H1 (cell line): Measurements from ENCODE around the gene ERFE. TPM values are rescaled to one million over a fixed set of nuclear protein-coding genes. Genes with fewer than 3 reads are reported as not detected.

ENCODE experiments used
- CTCF ChIA-PET: fragments of 300-600 bp; sonication (Branson Sonifier 250); formaldehyde crosslinking; loops from one replicate; lab custom pipeline; 2021; ENCODE audit not compliant: partially characterized antibody; lab: Charles Lee
- POLR2A ChIA-PET: fragments of 300-600 bp; sonication (Branson Sonifier 250); formaldehyde crosslinking; loops from one replicate; lab custom pipeline; 2021; ENCODE audit warnings: inconsistent platforms; ENCODE audit not compliant: partially characterized antibody; lab: Charles Lee
- DNase-seq, 2 experiments: peaks; one replicate each; pipeline versions ENCODE4 v3.0.0 to v3.0.0-alpha.2; 2010 to 2022; ENCODE audit warnings: low spot score in 2 of 2, low read depth in 1 of 2, mixed read lengths in 1 of 2
- FAIRE-seq: peaks from 2 replicates; lab custom pipeline; 2011; peaks lifted over from hg19 to GRCh38; lab: Jason Lieb, UNC
- H2AFZ ChIP-seq: 2 replicates; pipeline ENCODE4 v1.8.1; 2012; ENCODE audit warnings: low read length, inconsistent platforms
- H2AK5ac ChIP-seq: 2 replicates; pipeline ENCODE4 v1.6.1; 2013; ENCODE audit warnings: low read depth, low read length
- H2BK120ac ChIP-seq: replicated peaks from 2 replicates; pipeline ENCODE3; 2013; ENCODE audit warnings: low read depth, low read length, inconsistent platforms
- H2BK12ac ChIP-seq: 2 replicates; pipeline ENCODE4 v1.6.1; 2013; ENCODE audit warnings: low read depth, low read length
- H2BK15ac ChIP-seq: 2 replicates; pipeline ENCODE4 v1.6.1; 2013; ENCODE audit warnings: low read length
- H2BK20ac ChIP-seq: 2 replicates; pipeline ENCODE4 v1.6.1; 2013; ENCODE audit warnings: low read length
- H2BK5ac ChIP-seq: 2 replicates; pipeline ENCODE4 v1.6.1; 2013; ENCODE audit warnings: low read depth, low read length
- H3K14ac ChIP-seq: 2 replicates; pipeline ENCODE4 v1.6.1; 2013; ENCODE audit warnings: inconsistent platforms; ENCODE audit not compliant: insufficient read length
- H3K18ac ChIP-seq: 2 replicates; pipeline ENCODE4 v1.6.1; 2013; ENCODE audit warnings: low read length; ENCODE audit errors: extremely low read depth
- H3K23ac ChIP-seq: 2 replicates; pipeline ENCODE4 v1.6.1; 2013; ENCODE audit warnings: inconsistent platforms; ENCODE audit not compliant: insufficient read length
- H3K23me2 ChIP-seq: 2 replicates; pipeline ENCODE4 v1.6.1; 2013; ENCODE audit warnings: low read depth, low read length
- H3K27ac ChIP-seq: 2 replicates; pipeline ENCODE4 v1.6.1; 2011; ENCODE audit warnings: low read depth, low read length, inconsistent platforms
- H3K27me3 ChIP-seq, 4 experiments: replicated peaks in 1 of 4; 1 replicate in 1 of 4; 2 replicates in 3 of 4; pipeline versions ENCODE4 v1.6.1 to v1.8.1; 2011 to 2013; ENCODE audit warnings: low read length in 3 of 4, mild to moderate bottlenecking in 3 of 4, inconsistent platforms in 2 of 4, mixed read lengths in 2 of 4, moderate library complexity in 1 of 4; ENCODE audit not compliant: control insufficient read depth in 3 of 4, insufficient read depth in 3 of 4; ENCODE audit errors: extremely low read depth in 1 of 4
- H3K36me3 ChIP-seq, 4 experiments: 2 replicates each; pipeline versions ENCODE4 v1.6.1 to v1.8.1; 2011 to 2013; ENCODE audit warnings: mild to moderate bottlenecking in 4 of 4, low read length in 3 of 4, moderate library complexity in 2 of 4, control low read depth in 1 of 4, inconsistent platforms in 1 of 4; ENCODE audit not compliant: insufficient read depth in 4 of 4, control insufficient read depth in 2 of 4
- H3K4ac ChIP-seq: replicated peaks from 2 replicates; pipeline ENCODE3; 2013; ENCODE audit warnings: low read length, low read depth, mixed read lengths, inconsistent platforms; ENCODE audit not compliant: insufficient read length
- H3K4me1 ChIP-seq, 4 experiments: replicated peaks in 1 of 4; 1 replicate in 1 of 4; 2 replicates in 3 of 4; pipeline versions ENCODE4 v1.6.1 to v1.8.1; 2011 to 2013; ENCODE audit warnings: low read length in 3 of 4, inconsistent platforms in 2 of 4, mixed read lengths in 1 of 4; ENCODE audit not compliant: insufficient read depth in 4 of 4, control insufficient read depth in 3 of 4
- H3K4me2 ChIP-seq, 2 experiments: 2 replicates each; pipeline versions ENCODE4 v1.6.1 to v1.8.1; 2011 to 2013; ENCODE audit warnings: low read depth in 2 of 2, low read length in 2 of 2, control low read depth in 1 of 2, inconsistent platforms in 1 of 2, mild to moderate bottlenecking in 1 of 2; ENCODE audit not compliant: insufficient read depth in 1 of 2
- H3K4me3 ChIP-seq, 4 experiments: fragments of 200-600, 300-600 bp in 1 of 4; sonication (generic), shearing (Covaris generic), sonication (Bioruptor Twin) in 1 of 4; 2 replicates each; pipeline versions ENCODE4 v1.5.1 to v1.8.1; 2011 to 2016; ENCODE audit warnings: low read length in 4 of 4, low read depth in 3 of 4, control low read depth in 2 of 4, inconsistent platforms in 2 of 4, mild to moderate bottlenecking in 2 of 4, mixed read lengths in 1 of 4, moderate library complexity in 1 of 4; ENCODE audit not compliant: insufficient read depth in 2 of 4; ENCODE audit errors: extremely low read depth in 1 of 4
- H3K56ac ChIP-seq: replicated peaks from 2 replicates; pipeline ENCODE3; 2013; ENCODE audit warnings: low read depth, mild to moderate bottlenecking, mixed read lengths, low read length, inconsistent platforms; ENCODE audit not compliant: insufficient read length
- H3K79me1 ChIP-seq: 2 replicates; pipeline ENCODE4 v1.6.1; 2013; ENCODE audit warnings: low read depth, low read length, control low read depth
- H3K79me2 ChIP-seq, 2 experiments: 2 replicates each; pipeline versions ENCODE4 v1.6.1 to v1.8.1; 2012 to 2013; ENCODE audit warnings: low read length in 2 of 2, mild to moderate bottlenecking in 2 of 2, inconsistent platforms in 1 of 2; ENCODE audit not compliant: insufficient read depth in 2 of 2, control insufficient read depth in 1 of 2
- H3K9ac ChIP-seq, 4 experiments: replicated peaks in 1 of 4; 1 replicate in 1 of 4; 2 replicates in 3 of 4; pipeline versions ENCODE4 v1.6.1 to v1.8.1; 2011 to 2013; ENCODE audit warnings: low read depth in 3 of 4, low read length in 3 of 4, control low read depth in 2 of 4, mild to moderate bottlenecking in 2 of 4, moderate library complexity in 2 of 4, inconsistent platforms in 1 of 4; ENCODE audit errors: extremely low read depth in 1 of 4
- H3K9me3 ChIP-seq, 2 experiments: 2 replicates each; pipeline versions ENCODE4 v1.6.1 to v1.8.1; 2012 to 2013; ENCODE audit warnings: mild to moderate bottlenecking in 2 of 2, moderate library complexity in 2 of 2, control low read depth in 1 of 2, inconsistent platforms in 1 of 2, low read depth in 1 of 2, low read length in 1 of 2, mixed read lengths in 1 of 2; ENCODE audit not compliant: insufficient read depth in 2 of 2
- H4K20me1 ChIP-seq, 2 experiments: replicated peaks in 1 of 2; 2 replicates each; pipeline versions ENCODE3 to v1.8.1; 2011 to 2013; ENCODE audit warnings: inconsistent platforms in 2 of 2, low read length in 2 of 2, mild to moderate bottlenecking in 1 of 2; ENCODE audit not compliant: insufficient read depth in 2 of 2, control insufficient read depth in 1 of 2
- H4K5ac ChIP-seq: 2 replicates; pipeline ENCODE4 v1.6.1; 2013; ENCODE audit warnings: low read length, low read depth, mixed read lengths, inconsistent platforms; ENCODE audit not compliant: insufficient read length
- H4K8ac ChIP-seq: 2 replicates; pipeline ENCODE4 v1.8.0; 2013; ENCODE audit warnings: mild to moderate bottlenecking, moderate library complexity, low read length, inconsistent platforms; ENCODE audit not compliant: insufficient read depth; ENCODE audit errors: extremely low read depth
- H4K91ac ChIP-seq: replicated peaks from 2 replicates; pipeline ENCODE3; 2013; ENCODE audit warnings: low read length, mixed read lengths, inconsistent platforms; ENCODE audit not compliant: insufficient read length
- ATF2 ChIP-seq: IDR thresholded peaks from 2 replicates; pipeline ENCODE4 v1.6.1; 2012; ENCODE audit warnings: low read length, inconsistent platforms
- CBX8 ChIP-seq: fragments of 300-800, 300-1000 bp; sonication (generic); IDR thresholded peaks from 2 replicates; pipeline ENCODE4 v1.7.1; 2016; ENCODE audit warnings: low read depth, low read length, borderline replicate concordance
- CEBPB ChIP-seq: IDR thresholded peaks from 2 replicates; pipeline ENCODE4 v1.6.1; 2012; ENCODE audit warnings: low read depth, low read length
- SIX5 ChIP-seq: IDR thresholded peaks from 2 replicates; pipeline ENCODE4 v1.6.1; 2011; ENCODE audit warnings: mild to moderate bottlenecking, low read depth, low read length
- ZNF274 ChIP-seq: IDR thresholded peaks from 2 replicates; pipeline ENCODE4 v1.7.0; 2012; ENCODE audit warnings: low read length, borderline replicate concordance; ENCODE audit errors: extremely low read depth
- WGBS, 2 experiments: shearing (Covaris generic) in 1 of 2; methylation state at CpG; one replicate each; pipeline versions ENCODE4 v1.1.6 to v1.1.7; 2013 to 2015; ENCODE audit warnings: low lambda C conversion rate in 2 of 2, mixed read lengths in 2 of 2, inconsistent platforms in 1 of 2, low coverage in 1 of 2, missing lambda C conversion rate in 1 of 2; ENCODE audit not compliant: insufficient replicate concordance in 2 of 2, insufficient coverage in 1 of 2, insufficient read length in 1 of 2; ENCODE audit errors: extremely low coverage in 1 of 2, missing lambda C conversion rate in 1 of 2; 5-methylcytosine and 5-hydroxymethylcytosine counted together
- polyA plus RNA-seq, 7 experiments: library from polyadenylated mRNA; depleted of rRNA in 3 of 7; stranded (reverse) in 5 of 7; unstranded in 2 of 7; fragments of >200 nt in 5 of 7; fragments of 200-250 nt in 2 of 7; gene quantifications; 1 replicate in 5 of 7; 2 replicates in 1 of 7; 4 replicates in 1 of 7; pipeline versions ENCODE4 v1.2.1 to v1.2.3, GENCODE V29; 2011 to 2013; ENCODE audit warnings: missing spikeins in 2 of 7, mixed read lengths in 2 of 7
- total RNA-seq: library from RNA; stranded (reverse); fragmentation: NEBNext Ultra II Directional; extraction: Animal tissue kit (Norgen Biotek cat#: 25700); gene quantifications from 2 replicates; pipeline ENCODE4 v1.2.1, GENCODE V29; 2021

Gene ERFE
- total and polyA plus RNA-seq, 2 of the 8 experiments (the other 6 are each of a cell fraction or from before 2014, with no cell fraction given): 2.5 to 3.6 TPM

GRCh38 chr2:238136820-238137537 lies 21.8 kb upstream of the ERFE start:
- WGBS, 2 experiments: 89% methylated on average over 14 of the region's 14 CpGs; no CpG with 5 or more reads in 1 of the 2 experiments
- Histone ChIP-seq H4K8ac (no peak overlapping the region), H3K4ac (no peak overlapping the region), H3K27me3 (no peaks in the 10 kb centered on the region), H3K23me2 (no peaks in the 10 kb centered on the region), H2BK5ac (no peak overlapping the region), H4K20me1 (peaks cover 0 to 1% of the 10 kb centered on the region in 2 experiments), H2BK120ac (no peak overlapping the region), H3K14ac (no peak overlapping the region)
- POLR2A ChIA-PET: interaction anchor here (1.2 to 1.4 kb wide), 2 partner anchors 13 to 37 kb away, joined by 3 read pairs; partner anchors contain the start of gene ESPNL
- TF ChIP-seq ZNF274 (no peak), SIX5 (no peak), CBX8 (no peak), ATF2 (no peak), CEBPB (peak; percentile 71; the same call in 1 of the 2 replicates)
- TF ChIP-seq, all 59 proteins: peak for 1
- CTCF ChIA-PET: interaction anchor here (0.6 to 7.1 kb wide), 8 partner anchors 9 to 1885 kb away, joined by 3 to 72 read pairs (median 4); no protein-coding TSS in a partner anchor
- H4K91ac ChIP-seq: no peak overlapping the region
- H3K36me3 ChIP-seq: no peaks in the 10 kb centered on the region
- H3K9me3 ChIP-seq: no peaks in the 10 kb centered on the region
- H3K27ac ChIP-seq: no peak overlapping the region
- H2AK5ac ChIP-seq: no peak overlapping the region
- H3K4me2 ChIP-seq: no peak overlapping the region
- H2AFZ ChIP-seq: no peak overlapping the region
- no peak overlapping the region for H4K5ac ChIP-seq
- H3K79me2 ChIP-seq: no peaks in the 10 kb centered on the region
- H3K56ac ChIP-seq: no peak overlapping the region
- H2BK20ac ChIP-seq: no peak overlapping the region
- no peak overlapping the region for H2BK12ac ChIP-seq
- no peaks in the 10 kb centered on the region for H3K79me1 ChIP-seq
- no peak overlapping the region for H3K9ac ChIP-seq
- no peak overlapping the region for H2BK15ac ChIP-seq
- no peak for DNase-seq
- H3K4me3 ChIP-seq: no peak overlapping the region
- no peak overlapping the region for H3K23ac ChIP-seq
- FAIRE-seq: no peak
- H3K4me1 ChIP-seq: no peaks in the 10 kb centered on the region
- H3K18ac ChIP-seq: no peak overlapping the region
